CD4-positive, alpha-beta T cell treated with Interleukin-17A for 4 hours (primary cell): ENCODE results near the gene SLC29A4.
A peak's percentile ranks its signal among the peaks of the same experiment; 100 is the strongest.
"Not testable (repeated sequence)": the region's sequence is repeated elsewhere in the genome, so short reads cannot be mapped to it uniquely, and the experiment has no call there.

ENCODE experiments used
- DNase-seq: peaks from one replicate; pipeline ENCODE4 v3.0.0-alpha.2; 2020; ENCODE audit warnings: mixed read lengths

The SLC29A4 gene

GRCh38 chr7:5296611-5297226 lies 14.0 kb downstream of the SLC29A4 start:
- DNase-seq: peak; percentile 80

- no peak for DNase-seq
Observed at GRCh38 chr7:5300366-5300765, 17.6 kb downstream of the SLC29A4 start.

GRCh38 chr7:5302577-5302976 lies 19.8 kb downstream of the SLC29A4 start:
- DNase-seq: no peak

GRCh38 chr7:5303061-5303460 lies 20.3 kb downstream of the SLC29A4 start:
- no peak for DNase-seq

- no peak for DNase-seq
Observed at GRCh38 chr7:5303591-5304505, 21.1 kb downstream of the SLC29A4 start.

GRCh38 chr7:5305050-5305449 lies 22.3 kb downstream of the SLC29A4 start:
- not testable (repeated sequence) for DNase-seq

GRCh38 chr7:5307221-5308142 lies 24.7 kb downstream of the SLC29A4 start:
- not testable (repeated sequence) for DNase-seq

- DNase-seq: no peak
Observed at GRCh38 chr7:5309146-5309545, 26.4 kb downstream of the SLC29A4 start.

GRCh38 chr7:5310822-5311405 lies 28.2 kb downstream of the SLC29A4 start:
- no peak for DNase-seq

GRCh38 chr7:5312276-5313070 lies 29.7 kb downstream of the SLC29A4 start:
- DNase-seq: not testable (repeated sequence)

- DNase-seq: not testable (repeated sequence)
Observed at GRCh38 chr7:5313076-5313885, 30.5 kb downstream of the SLC29A4 start.

GRCh38 chr7:5314864-5315263 lies 32.1 kb downstream of the SLC29A4 start:
- DNase-seq: no peak

GRCh38 chr7:5315761-5316160 lies 33.0 kb downstream of the SLC29A4 start:
- DNase-seq: no peak

GRCh38 chr7:5318613-5319012 lies 35.9 kb downstream of the SLC29A4 start:
- not testable (repeated sequence) for DNase-seq

GRCh38 chr7:5320391-5320790 lies 37.6 kb downstream of the SLC29A4 start:
- no peak for DNase-seq

GRCh38 chr7:5320802-5321396 lies 38.2 kb downstream of the SLC29A4 start:
- DNase-seq: no peak

GRCh38 chr7:5322621-5323410 lies 40.1 kb downstream of the SLC29A4 start:
- DNase-seq: no peak

- DNase-seq: not testable (repeated sequence)
Observed at GRCh38 chr7:5323800-5324781, 41.3 kb downstream of the SLC29A4 start.
